Adrenal gland (tissue), 12 donors: ENCODE data around the gene NUMBL. TPM values are rescaled to one million over a fixed set of nuclear protein-coding genes. Genes with fewer than 3 reads are reported as not detected.

Experiments used
- DNase-seq, 7 donors: peaks; one replicate each; pipeline ENCODE4 v3.0.0-alpha.2; 2019 to 2020
- H3K27ac ChIP-seq, 5 donors: fragments of 200-600 bp; sonication (generic) in 4 of 5; 1 replicate in 3 of 5; 2 replicates in 2 of 5; pipeline versions ENCODE4 v1.5.1 to v1.8.0; 2016 to 2020; ENCODE audit warnings: mild to moderate bottlenecking in 1 of 5
- H3K27me3 ChIP-seq: fragments of 200-600 bp; 2 replicates; pipeline ENCODE4 v1.8.0; 2021
- H3K36me3 ChIP-seq, 2 donors: fragments of 200-600 bp; replicated peaks in 1 of 2; 1 replicate in 1 of 2; 2 replicates in 1 of 2; pipeline versions ENCODE4 v1.5.1 to v1.8.0; 2018 to 2022
- H3K4me1 ChIP-seq, 2 donors: fragments of 200-600 bp; replicated peaks in 1 of 2; 1 replicate in 1 of 2; 2 replicates in 1 of 2; pipeline versions ENCODE4 v1.5.1 to v1.8.0; 2018 to 2021
- H3K4me3 ChIP-seq, 4 donors: fragments of 200-600 bp; sonication (generic) in 3 of 4; one replicate each; pipeline ENCODE4 v1.5.1; 2016 to 2018
- H3K9me3 ChIP-seq, 3 donors: fragments of 200-600 bp; sonication (generic) in 1 of 3; replicated peaks in 1 of 3; 1 replicate in 2 of 3; 2 replicates in 1 of 3; pipeline versions ENCODE4 v1.5.1 to v1.8.0; 2016 to 2021
- POLR2A ChIP-seq, 2 donors: fragments of 450-650 bp; IDR thresholded peaks; one replicate each; pipeline ENCODE4 v1.6.1; 2017; ENCODE audit warnings: antibody characterized with exemption in 2 of 2, mild to moderate bottlenecking in 2 of 2, moderate library complexity in 1 of 2
- WGBS, 4 donors: extraction: QIAGEN DNeasy Blood & Tissue Kit in 2 of 4; methylation state at CpG; one replicate each; pipeline versions ENCODE4 v1.1.5 to v1.1.7; 2013 to 2017; 5-methylcytosine and 5-hydroxymethylcytosine counted together
- intact Hi-C, 2 donors: fragments of 100-400 bp; cut with DNase I; formaldehyde crosslinking; loops; one replicate each; pipeline versions ENCODE4 v1.14.1 to v1.15.0; 2022 to 2023
- polyA plus RNA-seq, 3 donors: library from polyadenylated mRNA; stranded (reverse); fragments of 200-250 nt in 2 of 3; fragments of 350-450 nt in 1 of 3; fragmentation: Illumina TruSeq in 1 of 3; extraction: RNeasy Lipid Tissue Mini Kit (QIAGEN cat#74804) in 1 of 3; gene quantifications; one replicate each; pipeline ENCODE4 v1.2.3, GENCODE V29; 2013 to 2014
- total RNA-seq, 9 donors: library from RNA; depleted of rRNA in 4 of 9; stranded (reverse); fragments of >200 nt in 4 of 9; fragments of 120-200 nt in 1 of 9; fragmentation: NEBNext Ultra II Directional in 1 of 9; extraction: Animal tissue kit (Norgen Biotek cat#: 25700) in 1 of 9; gene quantifications; one replicate each; pipeline versions ENCODE4 v1.1.0 to v1.2.4, GENCODE V29; 2013 to 2023
- TF ChIP-seq, protein P1 (sequence below), 6 experiments: fragments of 450-650 bp in 4 of 6; fragments of 200-600 bp in 2 of 6; sonication (generic) in 1 of 6; IDR thresholded peaks; 1 replicate in 5 of 6; 2 replicates in 1 of 6; pipeline versions ENCODE4 v1.5.1 to v1.8.0; 2016 to 2021; ENCODE audit warnings: antibody characterized with exemption in 6 of 6, mild to moderate bottlenecking in 2 of 6, moderate library complexity in 1 of 6
- donor health status: healthy with polysubstance abuse.
- donor health status: Bipolar disorder and iron deficiency.
- donor health status: DM: yes; HTN: yes; CAD: no.
- donor health status: DM: no; HTN: no; CAD: no.
- donor health status: DM: no; HTN: no; CAD: no.
- donor health status: DM: yes; HTN: yes; CAD: no.

The NUMBL gene
- total and polyA plus RNA-seq, 12 donors, result 3.2 to 60.6 (median 30.0) TPM

DNA sequence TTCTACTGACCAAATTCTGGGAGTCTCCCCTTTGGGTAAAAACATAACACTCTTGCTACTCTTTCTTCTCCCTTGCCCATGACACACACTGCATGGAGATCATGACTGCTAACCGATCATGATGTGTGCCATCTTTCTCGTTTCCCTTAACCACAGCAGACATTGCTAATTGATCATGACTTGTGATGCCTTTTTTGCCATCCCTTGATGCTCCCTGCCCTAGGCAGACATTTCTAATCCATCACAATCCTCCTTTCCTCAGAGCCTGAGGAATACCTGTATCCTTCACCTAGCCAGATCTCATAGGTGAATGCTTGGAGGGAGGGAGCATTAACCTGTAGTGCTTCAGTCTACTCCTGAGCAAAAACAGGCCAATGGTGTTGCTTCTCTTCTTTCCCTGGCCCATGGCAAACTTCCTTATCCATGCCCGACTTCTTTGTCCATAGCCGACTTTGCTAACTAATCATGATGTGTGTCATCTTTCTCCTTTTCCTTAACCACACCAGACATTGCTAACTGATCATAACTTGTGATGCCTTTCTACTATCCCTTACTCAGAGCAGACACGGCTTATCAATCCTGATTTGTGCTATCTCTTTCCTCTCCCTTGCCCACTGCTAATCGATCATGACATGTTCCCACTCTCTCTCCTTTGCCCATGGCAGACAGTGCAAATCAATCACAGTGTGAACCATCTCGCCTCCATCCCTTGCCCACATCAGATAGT is 17.7 kb downstream of the NUMBL start:
- intact Hi-C loops, result no loop called here
- Histone ChIP-seq H3K4me1 (no peaks in the 10 kb centered on the region), H3K36me3 (peaks cover 0 to 87% of the 10 kb centered on the region in 2 donors), H3K9me3 (no peaks in the 10 kb centered on the region), H3K27me3 (no peaks in the 10 kb centered on the region), H3K27ac (no peak overlapping the region), H3K4me3 (no peak overlapping the region)
- TF ChIP-seq, protein P1, sequence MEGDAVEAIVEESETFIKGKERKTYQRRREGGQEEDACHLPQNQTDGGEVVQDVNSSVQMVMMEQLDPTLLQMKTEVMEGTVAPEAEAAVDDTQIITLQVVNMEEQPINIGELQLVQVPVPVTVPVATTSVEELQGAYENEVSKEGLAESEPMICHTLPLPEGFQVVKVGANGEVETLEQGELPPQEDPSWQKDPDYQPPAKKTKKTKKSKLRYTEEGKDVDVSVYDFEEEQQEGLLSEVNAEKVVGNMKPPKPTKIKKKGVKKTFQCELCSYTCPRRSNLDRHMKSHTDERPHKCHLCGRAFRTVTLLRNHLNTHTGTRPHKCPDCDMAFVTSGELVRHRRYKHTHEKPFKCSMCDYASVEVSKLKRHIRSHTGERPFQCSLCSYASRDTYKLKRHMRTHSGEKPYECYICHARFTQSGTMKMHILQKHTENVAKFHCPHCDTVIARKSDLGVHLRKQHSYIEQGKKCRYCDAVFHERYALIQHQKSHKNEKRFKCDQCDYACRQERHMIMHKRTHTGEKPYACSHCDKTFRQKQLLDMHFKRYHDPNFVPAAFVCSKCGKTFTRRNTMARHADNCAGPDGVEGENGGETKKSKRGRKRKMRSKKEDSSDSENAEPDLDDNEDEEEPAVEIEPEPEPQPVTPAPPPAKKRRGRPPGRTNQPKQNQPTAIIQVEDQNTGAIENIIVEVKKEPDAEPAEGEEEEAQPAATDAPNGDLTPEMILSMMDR (IDR thresholded peaks at IDR 0.05), result no peak
- TF ChIP-seq POLR2A (IDR thresholded peaks at IDR 0.05), result no peak
- 89 to 94% (median 94%) methylated on average over 7 of the region's 7 CpGs for WGBS, 4 donors
- DNase-seq, result no peak

DNA sequence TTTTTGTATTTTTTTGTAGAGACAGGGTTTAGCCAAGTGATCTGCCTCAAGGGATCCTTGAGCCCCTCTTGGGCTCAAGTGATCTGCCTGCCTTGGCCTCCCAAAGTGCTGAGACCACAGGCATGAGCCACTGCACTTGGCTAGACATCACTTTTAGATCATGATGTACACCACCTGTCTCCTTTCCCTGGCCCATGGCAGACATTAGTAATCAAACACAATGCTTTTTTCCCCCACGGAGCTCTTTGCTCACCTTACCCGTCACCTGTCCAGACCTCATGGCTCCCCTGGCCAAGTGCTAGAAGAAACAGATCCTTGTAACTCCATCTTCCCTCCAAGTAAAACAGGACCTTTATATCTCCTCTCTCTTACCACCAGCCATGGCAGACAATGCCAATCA is 18.4 kb downstream of the NUMBL start:
- 66 to 94% (median 80%) methylated on average over 2 of the region's 2 CpGs for WGBS, 4 donors
- peaks cover 0 to 87% of the 10 kb centered on the region in 2 donors for H3K36me3 ChIP-seq
- intact Hi-C loops, result no loop called here
- TF ChIP-seq POLR2A (IDR thresholded peaks at IDR 0.05), result no peak
- TF ChIP-seq, protein P1 (IDR thresholded peaks at IDR 0.05), result no peak
- DNase-seq, result no peak
- H3K27me3 ChIP-seq, result no peaks in the 10 kb centered on the region
- no peaks in the 10 kb centered on the region for H3K9me3 ChIP-seq
- no peak overlapping the region for H3K4me3 ChIP-seq
- H3K27ac ChIP-seq, result no peak overlapping the region
- H3K4me1 ChIP-seq, result no peaks in the 10 kb centered on the region

DNA sequence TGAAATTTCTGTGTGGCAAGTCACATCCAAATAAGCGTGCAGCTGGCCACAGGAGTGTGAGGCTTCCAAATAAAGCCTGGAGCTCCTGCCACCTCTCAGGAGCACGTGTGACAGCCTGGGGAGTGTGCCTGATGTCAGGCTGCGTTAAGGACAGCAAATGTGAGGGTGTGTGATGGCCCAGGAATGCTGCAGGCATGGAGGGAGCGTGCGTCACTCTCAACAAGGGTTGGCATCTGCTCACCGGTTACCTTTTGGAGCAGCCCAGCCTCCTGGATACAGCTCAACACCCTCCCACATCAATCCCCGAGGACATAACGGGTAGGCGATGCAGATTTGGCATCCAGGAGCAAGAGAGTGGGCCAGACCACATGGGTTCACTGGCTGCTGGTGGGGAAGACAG is 19.0 kb downstream of the NUMBL start:
- H3K4me1 ChIP-seq, result peaks cover 0 to 3% of the 10 kb centered on the region in 2 donors
- peaks cover 0 to 82% of the 10 kb centered on the region in 2 donors for H3K36me3 ChIP-seq
- H3K4me3 ChIP-seq, result no peak overlapping the region
- intact Hi-C loops, result no loop called here
- H3K27me3 ChIP-seq, result no peaks in the 10 kb centered on the region
- no peaks in the 10 kb centered on the region for H3K9me3 ChIP-seq
- no peak for DNase-seq
- H3K27ac ChIP-seq, result no peak overlapping the region
- no peak for TF ChIP-seq POLR2A (IDR thresholded peaks at IDR 0.05)
- TF ChIP-seq, protein P1 (IDR thresholded peaks at IDR 0.05), result no peak
- 78 to 91% (median 88%) methylated on average over 9 of the region's 9 CpGs for WGBS, 4 donors

DNA sequence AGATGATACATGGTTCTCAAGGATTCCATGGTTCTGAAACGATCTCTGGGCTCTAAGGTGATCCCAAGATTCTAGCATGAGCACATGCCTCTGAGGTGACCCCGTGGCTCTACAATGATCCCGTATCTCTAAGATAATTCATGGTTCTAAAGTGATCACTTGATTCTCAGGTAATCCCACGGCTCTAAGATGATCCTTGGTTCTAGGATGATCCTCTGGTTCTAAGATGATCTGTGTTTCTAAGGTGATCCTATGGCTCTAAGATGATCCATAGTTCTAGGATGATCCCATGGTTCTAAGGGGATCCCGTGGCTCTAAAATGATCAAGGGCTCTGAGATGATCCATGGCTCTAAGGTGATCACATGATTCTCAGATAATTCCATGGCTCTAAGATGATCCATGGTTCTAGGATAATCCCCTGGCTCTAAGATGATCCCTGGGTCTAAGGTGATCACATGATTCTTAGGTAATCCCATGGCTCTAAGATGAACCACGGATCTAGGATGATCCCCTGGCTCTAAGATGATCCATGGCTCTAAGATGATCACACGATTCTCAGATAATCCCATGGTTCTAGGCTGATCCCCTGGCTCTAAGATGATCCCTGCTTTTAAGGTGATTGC is 21.3 kb downstream of the NUMBL start:
- H3K36me3 ChIP-seq, result peaks cover 0 to 70% of the 10 kb centered on the region in 2 donors
- intact Hi-C loops, result loop anchor here in 1 of 2 donors (10.0 kb wide), 1 partner anchor 466 kb away; no protein-coding TSS in a partner anchor

More for the DNA sequence above, 21.3 kb downstream of the NUMBL start:
- TF ChIP-seq POLR2A (IDR thresholded peaks at IDR 0.05), result no peak
- TF ChIP-seq, protein P1 (IDR thresholded peaks at IDR 0.05), result no peak
- Histone ChIP-seq H3K27me3 (no peaks in the 10 kb centered on the region), H3K27ac (no peak overlapping the region), H3K9me3 (no peaks in the 10 kb centered on the region), H3K4me1 (peaks cover 0 to 6% of the 10 kb centered on the region in 2 donors), H3K4me3 (no peak overlapping the region)
- DNase-seq, result no peak
- WGBS, 4 donors, result 90 to 99% (median 92%) methylated on average over 4 to 7 of the region's 7 CpGs
